Measurements from ENCODE around the gene RMP24.

- TF ChIP-seq CTCF (IDR thresholded peaks at IDR 0.05 in 4 of 5, conservative IDR thresholded peaks at IDR 0.05 in 1 of 5) = no peak
- no peak for TF ChIP-seq POLR2A (IDR thresholded peaks at IDR 0.05)
Measured at GRCh38 chr18:35949090-35949489, 23.4 kb upstream of the RMP24 start.

All from gastrocnemius medialis (tissue), 4 donors.